AG09309 (cell line): ENCODE data around the gene ARNT2.
"Not testable (repeated sequence)": the region's sequence is repeated elsewhere in the genome, so short reads cannot be mapped to it uniquely, and the experiment has no call there.

Experiments used
- DNase-seq: peaks from one replicate; pipeline ENCODE4 v3.0.0-alpha.2; 2010; ENCODE audit warnings: low read depth
- H3K4me3 ChIP-seq: 2 replicates; pipeline ENCODE4 v1.5.1; 2011; ENCODE audit warnings: mild to moderate bottlenecking, low read depth, low read length, moderate library complexity; ENCODE audit not compliant: control insufficient read depth
- TF ChIP-seq, protein P1 (sequence below): IDR thresholded peaks from 2 replicates; pipeline ENCODE4 v1.5.1; 2011; ENCODE audit warnings: mild to moderate bottlenecking, low read depth, low read length, inconsistent platforms; ENCODE audit not compliant: insufficient read depth, control insufficient read depth; ENCODE audit errors: missing control alignments

Gene ARNT2

DNA sequence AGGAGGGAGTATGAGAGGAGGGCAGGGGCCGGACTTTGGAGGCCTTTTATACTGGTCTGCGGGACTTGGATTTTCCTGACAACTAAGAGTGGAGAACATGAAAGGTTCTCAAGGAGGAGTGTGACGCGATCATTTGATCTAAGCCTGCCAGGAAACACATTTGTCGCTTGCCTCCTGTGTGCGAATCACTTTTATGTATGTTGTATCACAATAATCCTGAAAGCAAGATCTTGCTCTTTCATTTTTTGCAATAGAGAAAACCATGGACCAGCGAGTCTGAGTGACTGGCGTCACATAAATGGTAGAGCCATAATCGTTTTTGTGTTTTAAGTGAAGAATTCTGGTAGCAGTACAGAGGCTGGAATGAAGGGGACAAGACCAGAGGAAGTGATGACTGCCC lies 100.7 kb downstream of the ARNT2 start:
- DNase-seq, result no peak
- H3K4me3 ChIP-seq, result no peak overlapping the region

DNA sequence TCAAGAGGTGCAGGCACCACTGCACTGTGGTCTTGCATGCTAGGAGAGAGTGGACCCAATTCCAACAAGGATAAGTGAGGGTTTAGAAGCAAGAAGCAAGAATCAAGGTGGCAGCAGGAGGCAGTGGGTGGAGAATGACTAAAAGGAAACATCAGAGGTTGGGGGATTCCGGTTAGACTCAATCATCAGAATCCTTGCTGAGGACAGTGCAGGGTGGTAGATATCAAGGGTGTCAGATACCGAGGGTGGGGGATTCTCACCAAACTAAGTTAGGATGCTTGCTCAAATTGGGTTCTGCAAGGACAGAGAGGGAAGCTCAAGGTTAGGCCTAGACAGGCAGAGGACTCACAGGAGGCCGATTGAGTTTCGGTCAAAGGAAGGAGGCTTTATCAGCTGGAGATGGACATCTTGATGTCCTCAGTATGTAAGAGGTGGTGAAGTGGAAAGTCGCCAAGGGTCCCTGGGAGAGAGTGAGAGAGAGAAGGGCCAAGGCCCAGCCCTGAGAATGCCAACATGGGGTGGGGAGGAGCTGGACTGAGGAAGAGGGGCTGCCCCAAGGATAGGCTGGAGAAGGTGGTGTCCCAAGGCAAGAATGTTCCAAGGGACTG lies 102.2 kb downstream of the ARNT2 start:
- H3K4me3 ChIP-seq, result no peak overlapping the region
- TF ChIP-seq, protein P1, sequence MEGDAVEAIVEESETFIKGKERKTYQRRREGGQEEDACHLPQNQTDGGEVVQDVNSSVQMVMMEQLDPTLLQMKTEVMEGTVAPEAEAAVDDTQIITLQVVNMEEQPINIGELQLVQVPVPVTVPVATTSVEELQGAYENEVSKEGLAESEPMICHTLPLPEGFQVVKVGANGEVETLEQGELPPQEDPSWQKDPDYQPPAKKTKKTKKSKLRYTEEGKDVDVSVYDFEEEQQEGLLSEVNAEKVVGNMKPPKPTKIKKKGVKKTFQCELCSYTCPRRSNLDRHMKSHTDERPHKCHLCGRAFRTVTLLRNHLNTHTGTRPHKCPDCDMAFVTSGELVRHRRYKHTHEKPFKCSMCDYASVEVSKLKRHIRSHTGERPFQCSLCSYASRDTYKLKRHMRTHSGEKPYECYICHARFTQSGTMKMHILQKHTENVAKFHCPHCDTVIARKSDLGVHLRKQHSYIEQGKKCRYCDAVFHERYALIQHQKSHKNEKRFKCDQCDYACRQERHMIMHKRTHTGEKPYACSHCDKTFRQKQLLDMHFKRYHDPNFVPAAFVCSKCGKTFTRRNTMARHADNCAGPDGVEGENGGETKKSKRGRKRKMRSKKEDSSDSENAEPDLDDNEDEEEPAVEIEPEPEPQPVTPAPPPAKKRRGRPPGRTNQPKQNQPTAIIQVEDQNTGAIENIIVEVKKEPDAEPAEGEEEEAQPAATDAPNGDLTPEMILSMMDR, result no peak
- DNase-seq, result no peak

More for the DNA sequence above, 100.7 kb downstream of the ARNT2 start:
- TF ChIP-seq, protein P1, result no peak

DNA sequence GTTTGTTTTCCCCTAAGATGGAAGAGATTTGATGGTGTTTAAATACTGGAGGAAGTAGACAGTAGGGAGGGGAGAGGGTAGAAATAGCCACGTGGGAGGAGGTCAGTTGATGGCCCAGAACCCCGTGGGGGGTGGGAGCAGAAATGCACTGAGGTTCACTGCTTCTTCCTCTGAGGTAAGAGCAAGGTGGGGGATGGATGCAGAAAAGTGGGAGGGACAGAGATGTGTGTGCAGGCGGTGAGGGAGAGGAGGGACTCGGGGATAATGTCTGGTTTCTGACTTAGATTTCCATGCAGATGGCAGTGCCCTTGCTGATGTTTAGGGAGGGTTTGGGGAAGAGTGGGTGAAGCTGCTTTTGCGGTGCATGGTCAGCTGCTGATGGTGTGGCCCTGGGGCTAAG lies 102.9 kb downstream of the ARNT2 start:
- DNase-seq, result no peak
- H3K4me3 ChIP-seq, result no peak overlapping the region
- TF ChIP-seq, protein P1, result no peak

DNA sequence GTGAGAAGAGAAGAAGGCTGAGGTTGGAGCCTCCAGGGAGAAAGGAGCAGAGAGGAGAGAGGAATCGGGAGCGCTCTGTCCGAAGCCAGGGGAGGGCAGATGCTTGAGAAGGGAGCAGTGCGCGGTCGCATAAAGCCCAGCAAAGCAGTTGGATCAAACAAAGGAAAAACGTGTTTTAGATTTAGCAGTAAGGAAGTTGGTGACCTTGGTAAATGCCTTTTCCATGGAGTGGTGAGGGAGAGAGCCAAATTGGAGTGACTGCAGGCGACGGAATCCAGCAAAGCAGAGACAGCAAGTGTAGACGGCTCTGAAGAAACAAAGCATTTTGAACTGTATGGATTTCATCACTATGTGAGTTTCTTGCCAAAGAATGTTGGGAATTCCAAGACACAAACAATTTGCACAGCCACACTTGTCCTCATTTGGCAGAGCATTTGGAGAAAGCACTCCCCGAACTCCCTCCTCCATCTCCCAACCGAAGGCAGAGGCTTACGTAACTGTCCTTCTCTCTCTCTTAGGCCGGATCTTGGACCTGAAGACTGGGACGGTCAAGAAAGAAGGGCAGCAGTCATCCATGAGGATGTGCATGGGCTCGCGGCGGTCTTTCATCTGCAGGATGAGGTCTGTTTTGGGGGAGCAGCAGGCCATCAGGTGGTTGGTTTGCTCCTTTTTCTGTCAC lies 103.6 kb downstream of the ARNT2 start:
- TF ChIP-seq, protein P1, result no peak
- peak; percentile 92 for DNase-seq
- no peak overlapping the region for H3K4me3 ChIP-seq

DNA sequence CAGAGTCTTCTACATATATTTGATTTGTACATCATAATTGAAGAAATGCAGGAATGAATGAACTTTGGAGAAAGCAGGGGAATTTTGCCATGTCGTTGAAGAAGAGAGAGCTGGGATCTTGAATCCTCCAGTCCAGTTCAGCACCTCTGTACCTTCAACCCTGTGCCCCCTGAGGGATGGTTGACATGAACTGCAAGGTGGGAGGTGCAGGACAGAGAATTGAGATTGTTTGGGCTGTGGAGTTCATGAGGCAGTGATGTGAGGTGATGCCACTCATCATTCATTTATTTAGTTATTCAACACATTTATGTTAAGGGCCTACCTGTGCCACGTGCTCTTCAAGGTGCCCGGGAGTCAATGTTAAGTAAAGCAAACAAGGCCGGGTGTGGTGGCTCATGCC lies 104.6 kb downstream of the ARNT2 start:
- no peak overlapping the region for H3K4me3 ChIP-seq
- TF ChIP-seq, protein P1, result no peak
- no peak for DNase-seq

DNA sequence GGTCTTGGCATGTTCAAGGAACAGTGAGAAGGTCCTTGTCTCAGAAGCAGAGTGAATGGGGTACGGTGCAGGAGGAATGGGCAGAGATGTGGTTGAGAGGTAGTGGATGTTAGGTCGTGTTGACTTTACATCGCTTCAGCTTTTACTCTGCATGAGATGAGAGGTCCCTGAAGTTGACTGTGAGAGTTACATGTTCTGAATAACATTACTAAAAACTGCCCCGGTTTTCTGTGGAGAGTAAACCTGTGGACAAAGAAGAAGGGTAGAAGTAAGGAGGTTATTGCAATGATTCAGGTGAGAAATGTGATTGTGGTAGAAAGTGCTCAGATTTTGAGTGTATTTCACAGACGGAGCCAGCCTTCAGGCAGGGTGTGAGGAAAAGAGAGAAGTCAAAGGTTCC lies 105.6 kb downstream of the ARNT2 start:
- DNase-seq, result no peak
- no peak overlapping the region for H3K4me3 ChIP-seq
- TF ChIP-seq, protein P1, result no peak

DNA sequence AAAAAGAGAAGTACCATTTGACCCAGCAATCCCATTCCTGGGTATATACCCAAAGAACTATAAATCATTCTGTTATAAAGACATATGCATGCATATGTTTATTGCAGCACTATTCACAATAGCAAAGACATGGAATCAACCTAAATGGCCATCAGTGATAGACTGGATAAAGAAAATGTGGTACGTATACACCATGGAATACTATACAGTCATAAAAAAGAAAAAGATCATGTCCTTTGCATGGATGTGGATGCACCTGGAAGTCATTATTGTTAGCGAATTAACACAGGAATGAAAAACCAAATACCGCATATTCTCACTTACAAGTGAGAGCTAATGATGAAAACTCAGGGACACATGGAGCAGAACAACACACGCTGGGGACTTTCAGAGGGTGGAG lies 106.8 kb downstream of the ARNT2 start:
- DNase-seq, result not testable (repeated sequence)

More for the DNA sequence above, 106.8 kb downstream of the ARNT2 start:
- H3K4me3 ChIP-seq, result not testable (repeated sequence)
